GM19395 (cell line): ENCODE measurements around the gene LAMTOR5.
"Not testable (repeated sequence)": the region's sequence is repeated elsewhere in the genome, so short reads cannot be mapped to it uniquely, and the experiment has no call there.

Source experiments
- ATAC-seq: cut with Tn5 transposase; IDR thresholded peaks from one replicate; pipeline ENCODE4 v1.9.1; 2021; ENCODE audit warnings: mild to moderate bottlenecking, moderate library complexity; ENCODE audit not compliant: unreplicated experiment

Gene LAMTOR5

GRCh38 chr1:110428946-110429345, 21.5 kb upstream of the LAMTOR5 start:
- ATAC-seq: no peak

GRCh38 chr1:110426854-110427253, 19.4 kb upstream of the LAMTOR5 start:
- no peak for ATAC-seq

- no peak for ATAC-seq
These were observed 18.2 kb upstream of the LAMTOR5 start for GRCh38 chr1:110425612-110426152.

GRCh38 chr1:110424699-110425611, 17.5 kb upstream of the LAMTOR5 start:
- ATAC-seq: no peak

GRCh38 chr1:110420874-110421793, 13.6 kb upstream of the LAMTOR5 start:
- no peak for ATAC-seq

- ATAC-seq: no peak
These were observed 12.6 kb upstream of the LAMTOR5 start for GRCh38 chr1:110420023-110420662.

GRCh38 chr1:110418729-110419128, 11.2 kb upstream of the LAMTOR5 start:
- no peak for ATAC-seq

GRCh38 chr1:110413045-110413444, 5.6 kb upstream of the LAMTOR5 start:
- ATAC-seq: not testable (repeated sequence)

GRCh38 chr1:110412576-110412975, 5.1 kb upstream of the LAMTOR5 start:
- ATAC-seq: peak; percentile 45

GRCh38 chr1:110411173-110411735, 3.8 kb upstream of the LAMTOR5 start:
- no peak for ATAC-seq

GRCh38 chr1:110409316-110409715, 1.8 kb upstream of the LAMTOR5 start:
- ATAC-seq: no peak

GRCh38 chr1:110408488-110408887, 994 bp upstream of the LAMTOR5 start:
- ATAC-seq: no peak

GRCh38 chr1:110406407-110406806, 1.1 kb downstream of the LAMTOR5 start:
- ATAC-seq: not testable (repeated sequence)

- ATAC-seq: no peak
These were observed 3.1 kb downstream of the LAMTOR5 start for GRCh38 chr1:110404401-110404800.

GRCh38 chr1:110403805-110404204, 3.7 kb downstream of the LAMTOR5 start:
- ATAC-seq: no peak

GRCh38 chr1:110396259-110396958, 11.1 kb downstream of the LAMTOR5 start:
- not testable (repeated sequence) for ATAC-seq

GRCh38 chr1:110394493-110394820, 13.0 kb downstream of the LAMTOR5 start:
- ATAC-seq: no peak

- no peak for ATAC-seq
These were observed 13.6 kb downstream of the LAMTOR5 start for GRCh38 chr1:110393691-110394492.

GRCh38 chr1:110393286-110393685, 14.2 kb downstream of the LAMTOR5 start:
- no peak for ATAC-seq
